CD4-positive, alpha-beta T cell (primary cell): ENCODE data around the gene GATAD2B. TPM values are rescaled to one million over a fixed set of nuclear protein-coding genes. Genes with fewer than 3 reads are reported as not detected.
"Not testable (repeated sequence)": the region's sequence is repeated elsewhere in the genome, so short reads cannot be mapped to it uniquely, and the experiment has no call there.

Experiments
- ATAC-seq: fragments of 200-7000 bp; cut with Tn5 transposase; one replicate; pipeline ENCODE4 v1.10.0; 2022; ENCODE audit warnings: mild to moderate bottlenecking; ENCODE audit not compliant: poor library complexity
- CTCF ChIA-PET: fragments of 350-600 bp; sonication (Branson Sonifier 250); formaldehyde crosslinking; loops from one replicate; lab custom pipeline; 2021; ENCODE audit warnings: antibody characterized with exemption, inconsistent platforms; lab: Charles Lee
- POLR2A ChIA-PET: fragments of 350-600 bp; sonication (Branson Sonifier 250); formaldehyde crosslinking; loops from one replicate; lab custom pipeline; 2021; ENCODE audit warnings: antibody characterized with exemption, inconsistent platforms; lab: Charles Lee
- DNase-seq, 14 experiments: peaks; one replicate each; pipeline ENCODE4 v3.0.0-alpha.2; 2013 to 2020; ENCODE audit warnings: mixed read lengths in 2 of 14
- H3K27ac ChIP-seq, 2 donors: one replicate each; pipeline versions ENCODE4 v1.5.1 to v1.7.0; 2013; ENCODE audit warnings: low read length in 2 of 2, low read depth in 1 of 2, mild to moderate bottlenecking in 1 of 2
- H3K27me3 ChIP-seq, 2 experiments: 1 replicate in 1 of 2; 2 replicates in 1 of 2; pipeline versions ENCODE4 v1.6.1 to v1.7.0; 2013; ENCODE audit warnings: low read length in 2 of 2, control low read depth in 1 of 2, mild to moderate bottlenecking in 1 of 2, moderate library complexity in 1 of 2; ENCODE audit not compliant: insufficient read depth in 2 of 2, control insufficient read depth in 1 of 2
- H3K36me3 ChIP-seq: one replicate; pipeline ENCODE4 v1.6.1; 2013; ENCODE audit warnings: low read length, control low read depth; ENCODE audit not compliant: insufficient read depth
- H3K4me1 ChIP-seq: one replicate; pipeline ENCODE4 v1.6.1; 2013; ENCODE audit warnings: low read length, control low read depth; ENCODE audit not compliant: insufficient read depth
- H3K4me3 ChIP-seq: one replicate; pipeline ENCODE4 v1.5.1; 2013; ENCODE audit warnings: mild to moderate bottlenecking, low read length, moderate library complexity
- H3K9me3 ChIP-seq, 2 experiments: 1 replicate in 1 of 2; 2 replicates in 1 of 2; pipeline versions ENCODE4 v1.6.1 to v1.7.0; 2013; ENCODE audit warnings: low read length in 2 of 2, mild to moderate bottlenecking in 2 of 2, control low read depth in 1 of 2, moderate library complexity in 1 of 2; ENCODE audit not compliant: control insufficient read depth in 1 of 2, insufficient read depth in 1 of 2
- H3K27ac Mint-ChIP-seq: one replicate; pipeline ENCODE4 v1.8.0; 2020; ENCODE audit warnings: mixed read lengths
- H3K27me3 Mint-ChIP-seq: one replicate; pipeline ENCODE4 v1.8.0; 2021; ENCODE audit warnings: mixed read lengths
- H3K36me3 Mint-ChIP-seq: one replicate; pipeline ENCODE4 v1.8.0; 2021; ENCODE audit warnings: low read depth, mixed read lengths
- H3K4me1 Mint-ChIP-seq: one replicate; pipeline ENCODE4 v1.8.0; 2021; ENCODE audit warnings: low read depth, mixed read lengths
- H3K4me3 Mint-ChIP-seq: one replicate; pipeline ENCODE4 v1.8.0; 2020; ENCODE audit warnings: mild to moderate bottlenecking, mixed read lengths
- H3K9me3 Mint-ChIP-seq: one replicate; pipeline ENCODE4 v1.8.0; 2020; ENCODE audit warnings: mixed read lengths
- CTCF ChIP-seq: fragments of 200-600 bp; IDR thresholded peaks from one replicate; pipeline ENCODE4 v1.8.0; 2022; ENCODE audit warnings: antibody characterized with exemption, mild to moderate bottlenecking
- intact Hi-C, 2 experiments: fragments of 100-400 bp; cut with DNase I in 1 of 2; cut with micrococcal nuclease in 1 of 2; formaldehyde crosslinking; loops; one replicate each; pipeline versions ENCODE4 v1.15.1 to v1.9.0; 2023 to 2025; cut with DNase I, micrococcal nuclease
- total RNA-seq, 174 experiments: library from RNA in 2 of 174; stranded (reverse) in 2 of 174; gene quantifications; one replicate each; pipeline ENCODE4 v1.2.3 and lab custom pipeline; 2021 to 2026

The GATAD2B gene
- total RNA-seq, 2 experiments from 2014 or later, result 51.6 to 52.3 TPM

DNA sequence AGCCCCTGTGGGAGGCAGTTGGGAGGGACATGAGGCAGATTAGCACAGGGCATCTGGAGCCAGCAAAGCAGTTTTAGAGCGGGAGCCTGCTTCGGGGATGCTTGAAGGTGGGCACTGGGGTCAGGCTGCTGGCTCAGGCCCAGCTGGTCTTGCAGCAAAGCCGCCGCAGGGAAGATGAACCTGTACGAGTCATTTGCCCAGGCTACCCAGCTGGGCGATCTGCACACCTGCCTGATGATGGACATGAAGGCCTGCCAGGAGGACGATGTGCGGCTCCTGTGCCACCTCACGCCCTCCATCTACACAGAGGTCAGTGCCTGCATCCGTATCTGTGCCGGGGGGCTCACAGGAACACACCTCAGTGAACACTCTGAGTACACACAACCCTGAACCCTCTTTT lies 155.3 kb downstream of the GATAD2B start:
- no peaks in the 10 kb centered on the region for H3K4me1 Mint-ChIP-seq
- H3K9me3 ChIP-seq, result no peaks in the 10 kb centered on the region

GRCh38 chr1:153766663-153767062 lies 156.1 kb downstream of the GATAD2B start:
- H3K4me3 ChIP-seq, H3K4me1 Mint-ChIP-seq, H3K27me3 Mint-ChIP-seq, H3K9me3 ChIP-seq, H3K9me3 Mint-ChIP-seq, H3K4me1 ChIP-seq, intact Hi-C loops, H3K27ac ChIP-seq, H3K27me3 ChIP-seq, H3K27ac Mint-ChIP-seq, ATAC-seq, H3K4me3 Mint-ChIP-seq, DNase-seq: not testable (repeated sequence)
- POLR2A ChIA-PET, result interaction anchor here (0.8 kb wide), 1 partner anchor 9 kb away, joined by 4 read pairs; no protein-coding TSS in a partner anchor
- peaks cover 79% of the 10 kb centered on the region for H3K36me3 ChIP-seq
- H3K36me3 Mint-ChIP-seq, result peaks cover 90% of the 10 kb centered on the region
- CTCF ChIA-PET, result interaction anchor here (0.5 kb wide), 1 partner anchor 147 kb away, joined by 3 read pairs; no protein-coding TSS in a partner anchor

More for the DNA sequence above, 155.3 kb downstream of the GATAD2B start:
- ATAC-seq (no peak), DNase-seq (no peak)
- no peaks in the 10 kb centered on the region for H3K9me3 Mint-ChIP-seq
- POLR2A ChIA-PET, result interaction anchor here (0.8 kb wide), 1 partner anchor 8 kb away, joined by 4 read pairs; no protein-coding TSS in a partner anchor
- H3K36me3 ChIP-seq, result peaks cover 81% of the 10 kb centered on the region
- intact Hi-C loops, result no loop called here
- no peaks in the 10 kb centered on the region for H3K4me1 ChIP-seq
- TF ChIP-seq CTCF, result no peak
- H3K4me3 ChIP-seq, result no peak overlapping the region
- no peaks in the 10 kb centered on the region for H3K27me3 ChIP-seq
- no peaks in the 10 kb centered on the region for H3K27me3 Mint-ChIP-seq
- H3K36me3 Mint-ChIP-seq, result peaks cover 82% of the 10 kb centered on the region
- no peak overlapping the region for H3K4me3 Mint-ChIP-seq
- CTCF ChIA-PET, result no interaction called here
- no peak overlapping the region for H3K27ac Mint-ChIP-seq
- H3K27ac ChIP-seq, result no peak overlapping the region

GRCh38 chr1:153764310-153764709 lies 158.5 kb downstream of the GATAD2B start:
- POLR2A ChIA-PET, result no interaction called here
- Histone ChIP-seq H3K9me3 (no peaks in the 10 kb centered on the region), H3K27ac (no peak overlapping the region), H3K4me1 (no peaks in the 10 kb centered on the region), H3K27me3 (no peaks in the 10 kb centered on the region), H3K36me3 (peaks cover 77% of the 10 kb centered on the region), H3K4me3 (no peak overlapping the region)
- intact Hi-C loops, result no loop called here
- ATAC-seq (no peak), DNase-seq (no peak)
- Mint-ChIP-seq H3K27me3 (no peaks in the 10 kb centered on the region), H3K9me3 (no peaks in the 10 kb centered on the region), H3K27ac (no peak overlapping the region), H3K36me3 (peaks cover 91% of the 10 kb centered on the region), H3K4me1 (no peaks in the 10 kb centered on the region), H3K4me3 (no peak overlapping the region)
- CTCF ChIA-PET, result no interaction called here
- TF ChIP-seq CTCF, result no peak
